Epithelial cell of alveolus of lung (primary cell): ENCODE data around the gene DIS3. TPM values are rescaled to one million over a fixed set of nuclear protein-coding genes. Genes with fewer than 3 reads are reported as not detected.

ENCODE experiments used
- total RNA-seq: library from RNA; depleted of rRNA; stranded (reverse); fragments of >200 nt; gene quantifications from 2 replicates; pipeline ENCODE4 v1.2.1, GENCODE V29; 2015

The DIS3 gene
- total RNA-seq, result 28.8 and 32.8 TPM in 2 replicates

GRCh38 chr13:72781451-72782439, at the start of gene DIS3, which contains the start of gene PIBF1:
Gene DIS3 (minus strand): TSS chr13:72781900. CDS start chr13:72781832, 68 bp downstream.
Gene PIBF1 (plus strand): TSS chr13:72782133. CDS start chr13:72783470, 1,337 bp downstream.

GRCh38 chr13:72727417-72728289, 54.0 kb downstream of the DIS3 start, which contains the start of the genes BORA and MZT1:
Gene BORA (plus strand): TSS chr13:72727923. CDS start chr13:72728941, 1,018 bp downstream.
Gene MZT1 (minus strand): TSS chr13:72727629. CDS start chr13:72727602, 27 bp downstream.

Other genes with a start within 250 kb of the DIS3 start
- gene MZT1, start 54.3 kb downstream of the DIS3 start, total RNA-seq, result 9.1 and 21.7 TPM in 2 replicates
- gene BORA, start 54.0 kb downstream of the DIS3 start, total RNA-seq, result 9.7 and 10.2 TPM in 2 replicates
- 11.9 and 16.6 TPM in 2 replicates for gene PIBF1, start 233 bp upstream of the DIS3 start, total RNA-seq